ENCODE data around the gene MED8. TPM values are rescaled to one million over a fixed set of nuclear protein-coding genes. Genes with fewer than 3 reads are reported as not detected.

MED8 gene
- total and polyA plus RNA-seq, 2 donors from 2014 or later, result 36.5 to 44.3 TPM

DNA sequence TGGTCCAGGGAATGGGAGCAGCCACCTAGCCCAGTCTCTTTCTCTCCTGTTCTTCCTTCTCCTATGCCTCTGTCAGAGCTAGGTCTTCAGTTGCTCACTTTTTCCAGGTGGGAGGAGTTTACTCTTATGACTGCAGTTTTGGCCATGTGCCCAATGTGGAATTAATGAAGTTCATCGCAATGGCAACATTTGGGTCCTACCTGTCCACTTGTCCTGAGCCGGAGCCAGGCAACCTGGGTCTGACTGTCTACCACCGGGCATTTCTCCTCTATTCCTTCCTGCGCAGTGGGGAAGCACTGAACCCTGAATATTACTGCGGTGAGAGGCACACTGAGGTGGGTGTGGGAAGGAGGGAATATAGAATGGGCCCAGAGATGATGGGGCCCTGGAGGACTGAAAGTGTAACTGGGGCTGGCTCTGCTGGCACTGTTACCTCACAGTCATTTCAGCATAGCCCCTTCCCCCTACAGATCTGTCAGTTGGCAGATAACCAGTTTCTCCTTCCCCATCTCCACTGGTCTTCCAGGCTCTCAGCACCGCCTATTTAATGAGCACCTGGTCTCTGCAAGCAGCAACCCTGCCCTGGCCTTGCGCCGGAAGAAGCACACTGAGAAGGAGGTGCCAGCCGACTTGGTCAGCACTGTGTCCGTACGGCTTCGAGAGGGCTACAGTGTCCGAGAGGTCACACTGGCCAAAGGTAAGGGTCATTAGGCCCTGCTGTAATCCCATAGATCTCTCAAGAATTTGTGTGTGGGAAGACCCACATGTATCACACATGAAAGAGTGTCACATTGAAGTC lies 30.2 kb upstream of the MED8 start:
- H3K27me3 ChIP-seq (ENCODE audit: control insufficient read depth, insufficient read depth, low read length), result no peaks in the 10 kb centered on the region
- H3K36me3 ChIP-seq (ENCODE audit: control insufficient read depth in 2 of 3, insufficient read depth in 3 of 3, low read length in 3 of 3), result peaks cover 2 to 78% (median 45%) of the 10 kb centered on the region in 3 donors
- intact Hi-C loops (cut with DNase I), result no loop called here
- DNase-seq, result no peak
- H3K27ac ChIP-seq (ENCODE audit: low read depth in 2 of 2, low read length in 2 of 2), result no peak overlapping the region
- peaks cover 0 to 5% (median 0%) of the 10 kb centered on the region in 3 donors for H3K4me1 ChIP-seq (ENCODE audit: control insufficient read depth in 2 of 3, insufficient read depth in 2 of 3, low read depth in 1 of 3, low read length in 3 of 3)
- H3K9ac ChIP-seq (ENCODE audit: low read length in 3 of 3), result no peak overlapping the region
- H3K4me3 ChIP-seq (ENCODE audit: low read length in 3 of 3), result no peak overlapping the region
- no peak for FAIRE-seq
- TF ChIP-seq, protein P1, sequence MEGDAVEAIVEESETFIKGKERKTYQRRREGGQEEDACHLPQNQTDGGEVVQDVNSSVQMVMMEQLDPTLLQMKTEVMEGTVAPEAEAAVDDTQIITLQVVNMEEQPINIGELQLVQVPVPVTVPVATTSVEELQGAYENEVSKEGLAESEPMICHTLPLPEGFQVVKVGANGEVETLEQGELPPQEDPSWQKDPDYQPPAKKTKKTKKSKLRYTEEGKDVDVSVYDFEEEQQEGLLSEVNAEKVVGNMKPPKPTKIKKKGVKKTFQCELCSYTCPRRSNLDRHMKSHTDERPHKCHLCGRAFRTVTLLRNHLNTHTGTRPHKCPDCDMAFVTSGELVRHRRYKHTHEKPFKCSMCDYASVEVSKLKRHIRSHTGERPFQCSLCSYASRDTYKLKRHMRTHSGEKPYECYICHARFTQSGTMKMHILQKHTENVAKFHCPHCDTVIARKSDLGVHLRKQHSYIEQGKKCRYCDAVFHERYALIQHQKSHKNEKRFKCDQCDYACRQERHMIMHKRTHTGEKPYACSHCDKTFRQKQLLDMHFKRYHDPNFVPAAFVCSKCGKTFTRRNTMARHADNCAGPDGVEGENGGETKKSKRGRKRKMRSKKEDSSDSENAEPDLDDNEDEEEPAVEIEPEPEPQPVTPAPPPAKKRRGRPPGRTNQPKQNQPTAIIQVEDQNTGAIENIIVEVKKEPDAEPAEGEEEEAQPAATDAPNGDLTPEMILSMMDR (IDR thresholded peaks at IDR 0.05; ENCODE audit: borderline replicate concordance, extremely low read depth, insufficient read depth), result no peak
- H3K9me3 ChIP-seq (ENCODE audit: control insufficient read depth in 2 of 3, insufficient read depth in 1 of 3, low read length in 3 of 3), result no peaks in the 10 kb centered on the region

DNA sequence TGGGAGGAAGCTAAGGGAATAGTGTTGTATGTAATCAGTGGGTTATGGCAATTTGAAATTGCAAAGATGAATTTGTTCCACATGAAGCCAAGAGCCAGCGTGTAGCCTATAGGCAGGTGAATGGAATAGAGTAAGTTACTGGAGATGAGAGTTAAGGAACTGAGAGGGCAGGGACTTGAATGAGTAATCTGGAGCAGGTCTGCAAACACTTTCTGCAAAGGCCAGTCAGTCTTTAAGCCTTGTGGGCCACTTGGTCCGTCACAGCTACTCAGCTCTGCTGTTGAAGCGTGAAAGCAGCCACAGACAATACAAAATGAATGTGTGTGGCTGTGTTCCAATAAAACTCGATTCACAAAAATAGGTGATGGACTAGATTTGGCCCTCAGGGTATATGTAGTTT lies 29.3 kb upstream of the MED8 start:
- Histone ChIP-seq H3K9ac (ENCODE audit: low read length in 3 of 3) (no peak overlapping the region), H3K27ac (ENCODE audit: low read depth in 2 of 2, low read length in 2 of 2) (no peak overlapping the region), H3K27me3 (ENCODE audit: control insufficient read depth, insufficient read depth, low read length) (no peaks in the 10 kb centered on the region), H3K4me3 (ENCODE audit: low read length in 3 of 3) (no peak overlapping the region), H3K4me1 (ENCODE audit: control insufficient read depth in 2 of 3, insufficient read depth in 2 of 3, low read depth in 1 of 3, low read length in 3 of 3) (peaks cover 0 to 5% (median 0%) of the 10 kb centered on the region in 3 donors), H3K9me3 (ENCODE audit: control insufficient read depth in 2 of 3, insufficient read depth in 1 of 3, low read length in 3 of 3) (no peaks in the 10 kb centered on the region), H3K36me3 (ENCODE audit: control insufficient read depth in 2 of 3, insufficient read depth in 3 of 3, low read length in 3 of 3) (peaks cover 0 to 70% (median 41%) of the 10 kb centered on the region in 3 donors)
- intact Hi-C loops (cut with DNase I), result no loop called here
- TF ChIP-seq, protein P1 (IDR thresholded peaks at IDR 0.05; ENCODE audit: borderline replicate concordance, extremely low read depth, insufficient read depth), result no peak
- no peak for DNase-seq
- FAIRE-seq, result no peak

DNA sequence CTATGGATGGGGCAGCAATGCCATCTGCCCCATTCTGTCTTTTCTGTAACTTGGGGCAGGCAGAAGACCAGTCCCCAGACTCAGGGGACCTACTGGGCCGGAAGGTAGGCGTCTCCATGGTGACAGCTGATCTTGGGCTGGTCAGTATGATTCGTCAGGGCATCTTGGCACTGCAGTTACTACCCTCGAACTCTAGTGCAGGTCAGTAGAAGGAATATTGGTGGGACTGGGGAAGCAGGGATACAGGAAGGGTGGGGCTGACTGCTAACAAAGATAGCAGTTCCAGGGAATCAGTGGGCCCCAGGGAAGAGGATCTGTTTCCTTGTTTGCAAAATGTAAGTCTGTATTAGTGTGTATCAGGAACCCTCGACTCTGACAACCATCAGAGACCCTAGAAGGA lies 26.3 kb upstream of the MED8 start:
- Histone ChIP-seq H3K9ac (ENCODE audit: low read length in 3 of 3) (no peak overlapping the region), H3K9me3 (ENCODE audit: control insufficient read depth in 2 of 3, insufficient read depth in 1 of 3, low read length in 3 of 3) (no peaks in the 10 kb centered on the region), H3K36me3 (ENCODE audit: control insufficient read depth in 2 of 3, insufficient read depth in 3 of 3, low read length in 3 of 3) (peaks cover 0 to 45% (median 21%) of the 10 kb centered on the region in 3 donors), H3K27me3 (ENCODE audit: control insufficient read depth, insufficient read depth, low read length) (no peaks in the 10 kb centered on the region), H3K4me1 (ENCODE audit: control insufficient read depth in 2 of 3, insufficient read depth in 2 of 3, low read depth in 1 of 3, low read length in 3 of 3) (peaks cover 0 to 5% (median 0%) of the 10 kb centered on the region in 3 donors), H3K27ac (ENCODE audit: low read depth in 2 of 2, low read length in 2 of 2) (no peak overlapping the region), H3K4me3 (ENCODE audit: low read length in 3 of 3) (no peak overlapping the region)
- no peak for DNase-seq
- intact Hi-C loops (cut with DNase I), result no loop called here
- FAIRE-seq, result no peak
- TF ChIP-seq, protein P1 (IDR thresholded peaks at IDR 0.05; ENCODE audit: borderline replicate concordance, extremely low read depth, insufficient read depth), result no peak
